ENCODE measurements around the gene MGMT. TPM values are rescaled to one million over a fixed set of nuclear protein-coding genes. Genes with fewer than 3 reads are reported as not detected.

The MGMT gene
- total RNA-seq, 3 donors from 2014 or later, result 15.4 to 17.5 (median 16.3) TPM

DNA sequence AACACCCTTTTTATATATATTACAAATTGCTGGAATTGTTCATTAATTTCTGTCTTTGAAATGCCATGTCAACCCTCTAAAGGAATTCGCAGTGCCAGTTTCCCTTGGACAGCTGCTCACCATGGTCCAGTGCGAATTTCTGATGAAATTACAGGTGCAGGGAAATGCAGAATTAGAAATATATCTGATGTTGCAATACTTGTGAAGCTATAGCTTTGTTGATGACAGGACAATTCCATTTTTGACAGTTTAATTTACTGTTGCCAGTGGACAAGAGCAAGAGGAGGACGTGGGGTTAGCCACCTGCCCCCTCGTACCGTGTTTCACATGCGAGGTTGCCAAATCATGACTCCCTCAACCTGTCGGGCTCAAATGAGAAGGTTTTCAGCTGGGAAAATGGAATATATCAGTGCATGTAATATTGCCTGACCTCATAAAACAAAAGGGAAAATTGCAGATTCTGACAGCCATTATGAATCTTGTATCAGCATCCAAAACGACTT, 140.6 kb downstream of the MGMT start:
- no peak for ATAC-seq
- no peak overlapping the region for H3K4me3 ChIP-seq
- TF ChIP-seq, protein P1, sequence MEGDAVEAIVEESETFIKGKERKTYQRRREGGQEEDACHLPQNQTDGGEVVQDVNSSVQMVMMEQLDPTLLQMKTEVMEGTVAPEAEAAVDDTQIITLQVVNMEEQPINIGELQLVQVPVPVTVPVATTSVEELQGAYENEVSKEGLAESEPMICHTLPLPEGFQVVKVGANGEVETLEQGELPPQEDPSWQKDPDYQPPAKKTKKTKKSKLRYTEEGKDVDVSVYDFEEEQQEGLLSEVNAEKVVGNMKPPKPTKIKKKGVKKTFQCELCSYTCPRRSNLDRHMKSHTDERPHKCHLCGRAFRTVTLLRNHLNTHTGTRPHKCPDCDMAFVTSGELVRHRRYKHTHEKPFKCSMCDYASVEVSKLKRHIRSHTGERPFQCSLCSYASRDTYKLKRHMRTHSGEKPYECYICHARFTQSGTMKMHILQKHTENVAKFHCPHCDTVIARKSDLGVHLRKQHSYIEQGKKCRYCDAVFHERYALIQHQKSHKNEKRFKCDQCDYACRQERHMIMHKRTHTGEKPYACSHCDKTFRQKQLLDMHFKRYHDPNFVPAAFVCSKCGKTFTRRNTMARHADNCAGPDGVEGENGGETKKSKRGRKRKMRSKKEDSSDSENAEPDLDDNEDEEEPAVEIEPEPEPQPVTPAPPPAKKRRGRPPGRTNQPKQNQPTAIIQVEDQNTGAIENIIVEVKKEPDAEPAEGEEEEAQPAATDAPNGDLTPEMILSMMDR (IDR thresholded peaks at IDR 0.05), result no peak
- no peaks in the 10 kb centered on the region for H3K9me3 ChIP-seq
- H3K36me3 ChIP-seq (ENCODE audit: low read depth), result no peaks in the 10 kb centered on the region
- no peaks in the 10 kb centered on the region for H3K4me1 ChIP-seq (ENCODE audit: low read depth)
- intact Hi-C loops (cut with DNase I, micrococcal nuclease), result no loop called here
- no peak for DNase-seq

DNA sequence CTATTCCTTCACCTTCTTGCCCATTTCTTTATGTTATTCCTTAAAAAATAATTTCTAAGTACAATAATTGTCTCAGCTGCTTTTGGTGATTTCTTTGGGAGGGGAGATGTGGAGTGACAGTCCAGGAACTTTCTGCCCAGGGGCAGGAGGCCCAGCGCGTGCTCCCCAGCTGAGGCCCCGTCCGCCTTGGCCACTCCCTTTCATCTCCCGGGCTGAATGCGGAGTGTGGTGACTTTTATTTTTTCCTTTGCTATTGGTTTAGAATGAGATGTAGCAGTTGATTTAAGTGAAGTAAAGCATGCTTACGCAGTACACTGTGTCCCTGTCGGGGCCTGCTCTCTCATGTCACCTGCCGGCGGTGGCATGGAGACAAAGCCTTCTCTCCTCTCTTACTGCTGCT, 141.6 kb downstream of the MGMT start:
- no peak for DNase-seq
- TF ChIP-seq, protein P1 (IDR thresholded peaks at IDR 0.05), result no peak
- intact Hi-C loops (cut with DNase I, micrococcal nuclease), result no loop called here
- ATAC-seq, result no peak
- Histone ChIP-seq H3K4me3 (no peak overlapping the region), H3K4me1 (ENCODE audit: low read depth) (no peaks in the 10 kb centered on the region), H3K36me3 (ENCODE audit: low read depth) (no peaks in the 10 kb centered on the region), H3K9me3 (no peaks in the 10 kb centered on the region)

DNA sequence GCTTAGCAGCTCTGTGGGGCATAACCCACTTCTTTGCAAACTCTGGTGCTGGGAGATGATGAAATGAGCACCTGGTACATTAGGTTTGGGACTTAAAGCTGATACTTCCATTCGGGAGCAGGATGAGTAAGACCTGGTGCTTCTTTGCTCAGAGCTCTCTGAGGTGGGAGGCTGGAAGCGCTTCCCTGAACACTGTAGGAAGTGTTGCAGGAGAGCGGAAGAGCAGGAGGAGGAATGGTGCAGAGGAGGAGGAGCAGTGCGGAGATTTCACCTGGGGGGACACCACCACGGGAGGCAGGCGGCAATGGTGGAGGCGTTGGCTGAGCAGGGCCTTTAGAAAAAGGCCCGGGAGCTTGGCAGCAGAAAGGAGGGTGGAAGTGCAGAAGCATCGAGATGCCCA, 142.5 kb downstream of the MGMT start:
- Histone ChIP-seq H3K36me3 (ENCODE audit: low read depth) (no peaks in the 10 kb centered on the region), H3K4me1 (ENCODE audit: low read depth) (no peaks in the 10 kb centered on the region), H3K4me3 (no peak overlapping the region), H3K9me3 (no peaks in the 10 kb centered on the region)
- no peak for ATAC-seq
- DNase-seq, result no peak
- intact Hi-C loops (cut with DNase I, micrococcal nuclease), result no loop called here
- TF ChIP-seq, protein P1 (IDR thresholded peaks at IDR 0.05), result no peak

DNA sequence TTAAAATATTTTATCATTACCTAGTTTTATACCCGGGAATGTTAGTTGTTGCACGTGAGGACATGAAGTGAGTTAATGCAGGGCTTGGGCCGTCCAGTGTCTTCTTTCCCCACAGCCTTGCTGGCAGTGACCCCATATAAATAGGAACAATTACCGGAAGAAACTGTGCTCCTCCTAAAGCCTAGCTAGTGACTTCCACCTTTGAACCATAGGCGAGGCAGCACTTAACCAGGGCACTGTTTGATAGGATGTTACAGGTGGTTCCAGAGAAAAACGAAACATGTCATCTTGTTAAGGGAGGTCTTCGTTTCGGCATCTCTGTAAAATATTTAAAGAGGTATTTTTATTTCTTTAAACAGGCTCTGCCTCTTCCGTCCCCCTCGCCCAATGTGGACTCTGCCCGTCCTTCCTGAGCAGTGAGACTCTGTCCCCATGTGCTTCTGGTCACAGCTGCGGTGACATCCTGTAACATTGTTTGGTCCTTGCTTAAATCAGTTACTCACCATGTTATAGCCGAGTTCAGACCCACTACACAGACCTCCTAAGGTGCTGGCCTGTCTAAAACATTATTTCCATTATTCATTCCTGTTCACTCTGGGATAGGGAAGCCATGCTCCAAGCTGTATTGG, 145.6 kb downstream of the MGMT start:
- no peaks in the 10 kb centered on the region for H3K4me1 ChIP-seq (ENCODE audit: low read depth)
- DNase-seq (no peak), ATAC-seq (peak; percentile 73)
- H3K9me3 ChIP-seq, result no peaks in the 10 kb centered on the region
- intact Hi-C loops (cut with DNase I, micrococcal nuclease), result no loop called here
- no peak overlapping the region for H3K4me3 ChIP-seq
- TF ChIP-seq, protein P1 (IDR thresholded peaks at IDR 0.05), result no peak
- no peaks in the 10 kb centered on the region for H3K36me3 ChIP-seq (ENCODE audit: low read depth)

DNA sequence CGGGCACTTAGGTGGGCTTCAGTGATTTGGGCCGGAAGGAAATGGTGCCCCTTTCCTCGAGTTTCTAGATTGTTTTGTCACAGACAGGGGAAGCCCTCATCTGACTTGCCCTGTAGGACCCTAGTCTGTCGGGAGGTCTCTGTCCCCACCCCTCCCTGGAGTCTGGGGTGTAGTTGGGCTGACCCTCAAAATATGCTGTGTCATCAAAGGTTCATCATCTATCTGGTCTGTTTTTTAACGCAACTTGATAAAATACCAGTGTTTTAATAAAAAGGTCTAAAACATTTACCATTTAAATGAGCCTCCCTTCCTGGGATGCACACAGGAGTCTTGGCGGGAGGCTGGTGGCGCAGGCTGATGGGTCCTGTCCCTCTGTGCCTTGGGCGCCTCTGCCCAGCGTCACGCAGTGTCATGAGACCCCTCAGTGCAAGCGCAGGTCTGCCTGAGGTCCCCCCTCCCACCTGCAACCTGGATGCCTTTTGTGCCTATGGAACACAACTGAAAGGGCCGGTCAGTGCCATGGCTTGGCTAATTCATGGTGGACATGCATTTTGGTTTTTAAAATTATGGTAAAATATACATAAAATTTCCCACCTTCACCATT, 146.4 kb downstream of the MGMT start:
- H3K36me3 ChIP-seq (ENCODE audit: low read depth), result no peaks in the 10 kb centered on the region
- intact Hi-C loops (cut with DNase I, micrococcal nuclease), result no loop called here
- TF ChIP-seq, protein P1 (IDR thresholded peaks at IDR 0.05), result no peak
- no peaks in the 10 kb centered on the region for H3K9me3 ChIP-seq
- no peaks in the 10 kb centered on the region for H3K4me1 ChIP-seq (ENCODE audit: low read depth)
- no peak overlapping the region for H3K4me3 ChIP-seq
- ATAC-seq, result no peak
- no peak for DNase-seq

Data from mucosa of descending colon (tissue), 3 donors.